ENCODE data around the gene OR2F1.

- TF ChIP-seq CTCF (IDR thresholded peaks at IDR 0.05 in 2 of 3, conservative IDR thresholded peaks at IDR 0.05 in 1 of 3; ENCODE audit: borderline replicate concordance in 1 of 3, insufficient read depth in 1 of 3, low read depth in 2 of 3, low read length in 2 of 3) = no peak
- no peak for TF ChIP-seq EZH2phosphoT487 (IDR thresholded peaks at IDR 0.05; ENCODE audit: borderline replicate concordance)
- TF ChIP-seq RAD21 (IDR thresholded peaks at IDR 0.05; ENCODE audit: low read depth) = no peak
- TF ChIP-seq JUND (IDR thresholded peaks at IDR 0.05) = no peak
- no peak for TF ChIP-seq POLR2AphosphoS5 (IDR thresholded peaks at IDR 0.05; ENCODE audit: low read depth, low read length)
- no peak for TF ChIP-seq SP1 (IDR thresholded peaks at IDR 0.05; ENCODE audit: low read depth)
- no peak for TF ChIP-seq ZNF274 (IDR thresholded peaks at IDR 0.05; ENCODE audit: low read depth, low read length)
- TF ChIP-seq MAX (IDR thresholded peaks at IDR 0.05) = no peak
- no peak for TF ChIP-seq POLR2A (IDR thresholded peaks at IDR 0.05; ENCODE audit: borderline replicate concordance, extremely low read depth, insufficient read depth, insufficient read length)
These were observed 6.4 kb downstream of the OR2F1 start for GRCh38 chr7:143960813-143961610.
